AG20443 (cell line): Measurements from ENCODE around the gene UQCC2.

ENCODE experiments used
- DNase-seq: peaks from one replicate; pipeline ENCODE4 v3.0.0; 2012; ENCODE audit warnings: low spot score, mixed read lengths

UQCC2 gene

GRCh38 chr6:33744001-33744848 lies 32.7 kb upstream of the UQCC2 start:
- peak; percentile 87 for DNase-seq

GRCh38 chr6:33742837-33743236 lies 31.3 kb upstream of the UQCC2 start:
- no peak for DNase-seq

GRCh38 chr6:33742092-33742491 lies 30.6 kb upstream of the UQCC2 start:
- DNase-seq = peak; percentile 34

GRCh38 chr6:33740794-33741193 lies 29.3 kb upstream of the UQCC2 start:
- no peak for DNase-seq

GRCh38 chr6:33740204-33740608 lies 28.7 kb upstream of the UQCC2 start:
- peak; percentile 32 for DNase-seq

- DNase-seq = no peak
These were observed 28.1 kb upstream of the UQCC2 start for GRCh38 chr6:33739571-33739970.

GRCh38 chr6:33738879-33739278 lies 27.4 kb upstream of the UQCC2 start:
- DNase-seq = no peak

GRCh38 chr6:33738153-33738552 lies 26.7 kb upstream of the UQCC2 start:
- no peak for DNase-seq

GRCh38 chr6:33737267-33738026 lies 25.9 kb upstream of the UQCC2 start:
- no peak for DNase-seq

GRCh38 chr6:33735216-33735615 lies 23.7 kb upstream of the UQCC2 start:
- DNase-seq = no peak

GRCh38 chr6:33733709-33734007 lies 22.2 kb upstream of the UQCC2 start:
- DNase-seq = no peak

GRCh38 chr6:33732817-33733708 lies 21.6 kb upstream of the UQCC2 start:
- no peak for DNase-seq

GRCh38 chr6:33732385-33732784 lies 20.9 kb upstream of the UQCC2 start:
- DNase-seq = no peak

- no peak for DNase-seq
These were observed 20.3 kb upstream of the UQCC2 start for GRCh38 chr6:33731751-33732282.

GRCh38 chr6:33731035-33731434 lies 19.5 kb upstream of the UQCC2 start:
- DNase-seq = no peak

GRCh38 chr6:33730611-33731010 lies 19.1 kb upstream of the UQCC2 start:
- DNase-seq = no peak

- DNase-seq = no peak
These were observed 17.6 kb upstream of the UQCC2 start for GRCh38 chr6:33729059-33729458.

GRCh38 chr6:33728438-33728837 lies 16.9 kb upstream of the UQCC2 start:
- DNase-seq = no peak

- DNase-seq = no peak
These were observed 16.4 kb upstream of the UQCC2 start for GRCh38 chr6:33727932-33728331.

GRCh38 chr6:33727126-33727525 lies 15.6 kb upstream of the UQCC2 start:
- DNase-seq = no peak

- no peak for DNase-seq
These were observed 15.2 kb upstream of the UQCC2 start for GRCh38 chr6:33726696-33727095.
